CD4-positive, alpha-beta T cell treated with Interferon alpha-2 for 1 hour (primary cell): Measurements from ENCODE around the gene WWC1.
"Not testable (repeated sequence)": the region's sequence is repeated elsewhere in the genome, so short reads cannot be mapped to it uniquely, and the experiment has no call there.

Source experiments
- DNase-seq, 2 donors: peaks; one replicate each; pipeline ENCODE4 v3.0.0-alpha.2; 2020 to 2022

WWC1 gene

DNA sequence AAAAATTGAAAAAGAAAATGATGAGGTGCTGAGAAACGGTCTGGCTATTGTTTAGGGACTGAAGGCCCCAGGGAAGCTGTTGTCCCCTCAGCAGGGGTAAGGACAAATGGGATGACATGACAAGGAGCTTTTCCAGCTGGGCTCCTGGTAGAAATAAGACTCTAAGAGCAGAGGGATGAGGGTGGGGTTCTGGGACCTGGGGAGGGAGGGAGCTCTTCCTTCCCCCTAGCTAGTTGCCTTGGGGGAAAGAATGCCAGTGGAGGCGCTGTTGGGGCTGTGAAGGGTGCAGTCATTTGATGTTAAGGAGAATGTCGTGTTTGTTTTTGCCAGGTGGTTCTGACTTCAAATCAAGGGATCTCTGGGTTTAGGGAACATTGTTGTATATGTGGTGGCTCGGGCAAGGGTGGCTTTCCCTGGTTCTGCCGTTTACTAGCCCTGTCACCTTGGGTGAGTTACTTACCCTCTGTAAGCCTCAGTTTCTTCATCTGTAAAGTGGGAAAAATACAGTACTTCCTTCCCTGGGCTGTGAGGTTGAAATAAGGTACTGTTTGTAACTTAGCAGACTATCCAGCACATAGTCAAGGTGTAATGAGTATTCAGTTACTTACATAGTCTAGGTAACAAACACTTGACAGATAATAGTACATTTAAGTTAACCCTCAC, 47.8 kb downstream of the WWC1 start:
- no peak for DNase-seq

DNA sequence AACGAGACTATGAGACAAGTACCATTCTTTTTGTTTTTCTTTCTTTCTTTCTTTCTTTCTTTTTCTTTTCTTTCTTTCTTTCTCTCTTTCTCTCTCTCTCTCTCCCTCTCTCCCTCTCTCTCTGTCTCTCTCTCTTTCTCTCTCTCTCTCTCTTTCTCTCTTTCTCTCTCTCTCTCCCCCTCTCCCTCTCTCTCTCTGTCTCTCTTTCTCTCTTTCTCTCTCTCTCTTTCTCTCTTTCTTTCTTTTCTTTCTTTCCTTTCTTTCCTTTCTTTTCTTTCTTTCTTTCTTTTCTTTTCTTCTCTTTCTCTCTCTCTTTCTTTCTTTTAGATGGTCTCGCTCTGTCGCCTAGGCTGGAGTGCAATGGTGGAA, 48.3 kb downstream of the WWC1 start:
- not testable (repeated sequence) for DNase-seq

DNA sequence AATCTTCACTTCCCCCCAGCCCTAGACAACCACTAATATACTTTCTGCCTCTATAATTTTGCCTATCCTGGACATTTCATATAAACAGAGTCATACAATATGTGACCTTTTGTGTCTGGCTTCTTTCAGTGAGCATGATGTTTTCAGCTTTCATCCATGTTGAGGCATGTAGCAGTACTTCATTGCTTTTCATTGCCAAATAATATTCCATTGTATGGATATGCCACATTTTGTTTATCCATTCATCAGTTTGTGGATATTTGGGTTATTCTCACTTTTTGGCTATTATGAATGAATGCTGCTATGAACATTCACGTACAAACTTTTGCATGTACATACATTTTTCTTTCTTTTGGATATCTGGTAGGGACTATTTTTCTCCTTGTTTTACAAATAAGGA, 49.0 kb downstream of the WWC1 start:
- no peak for DNase-seq

DNA sequence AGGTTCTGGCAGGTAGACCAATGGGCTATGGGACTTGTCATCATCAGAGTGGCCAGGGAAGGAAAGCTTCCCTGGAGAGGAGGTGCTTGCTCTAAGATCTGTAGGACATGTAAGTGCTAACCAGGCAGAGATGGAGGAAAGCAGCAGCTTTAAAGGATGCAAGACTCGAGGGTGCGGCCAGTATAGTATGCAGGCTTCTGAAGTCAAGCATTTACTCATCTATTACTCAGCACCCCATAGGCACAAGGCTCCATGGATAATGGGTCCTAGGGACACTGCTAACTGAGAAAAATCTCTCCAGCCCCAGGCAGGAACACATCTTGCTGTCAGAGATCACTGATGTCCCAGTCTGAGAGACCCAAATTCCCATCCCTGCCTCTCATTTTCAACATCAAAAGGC, 49.7 kb downstream of the WWC1 start:
- no peak for DNase-seq

DNA sequence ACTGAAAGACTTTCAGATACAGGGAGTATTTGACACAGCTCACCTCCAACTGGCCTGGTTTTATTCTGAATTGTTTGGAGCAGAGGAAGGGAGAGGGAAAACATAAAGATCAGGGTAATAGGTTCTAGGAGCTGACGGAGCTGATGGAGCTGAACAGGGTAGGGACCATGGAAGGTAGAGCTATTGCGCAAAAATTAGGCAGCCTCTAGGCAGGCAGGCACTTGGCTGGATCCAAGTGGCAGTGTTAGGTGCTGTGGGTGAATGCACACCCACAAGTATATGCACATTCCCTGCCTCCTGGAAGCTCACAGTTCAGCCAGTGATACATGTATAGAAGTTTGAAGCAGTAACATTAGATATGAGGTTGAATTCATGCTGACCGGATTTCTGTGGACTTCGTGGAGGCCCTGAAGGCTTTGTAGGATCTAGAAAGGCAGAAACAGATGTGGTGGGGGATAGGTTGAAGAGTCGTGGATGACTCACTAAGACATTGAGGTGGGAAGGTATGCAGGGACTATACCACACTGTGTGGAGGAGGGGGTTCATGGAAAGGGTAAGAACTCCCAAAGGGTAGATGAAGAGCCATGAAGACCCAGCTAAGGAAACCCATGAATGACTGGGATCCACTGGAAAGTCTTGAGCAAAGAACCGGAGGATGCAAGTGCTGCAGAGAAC, 50.8 kb downstream of the WWC1 start:
- no peak for DNase-seq

DNA sequence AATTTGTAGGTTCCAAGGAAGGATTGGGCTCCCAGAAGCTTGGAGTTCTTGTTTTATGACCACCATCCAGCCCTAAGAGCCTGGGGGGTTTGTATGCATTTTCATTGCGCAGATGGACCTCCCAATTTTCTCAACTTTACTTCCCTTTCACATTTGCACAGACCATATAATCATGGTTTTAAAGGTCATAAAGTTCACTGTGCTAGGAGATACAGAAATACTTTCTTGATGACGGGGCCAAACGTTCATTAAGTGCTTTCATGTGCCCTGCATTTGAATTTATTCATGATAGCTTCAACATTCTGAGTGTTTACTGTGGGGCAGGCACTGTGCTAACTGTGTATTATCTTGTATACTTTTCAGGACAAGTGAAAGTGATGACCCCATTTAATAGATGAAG, 51.5 kb downstream of the WWC1 start:
- DNase-seq = no peak

DNA sequence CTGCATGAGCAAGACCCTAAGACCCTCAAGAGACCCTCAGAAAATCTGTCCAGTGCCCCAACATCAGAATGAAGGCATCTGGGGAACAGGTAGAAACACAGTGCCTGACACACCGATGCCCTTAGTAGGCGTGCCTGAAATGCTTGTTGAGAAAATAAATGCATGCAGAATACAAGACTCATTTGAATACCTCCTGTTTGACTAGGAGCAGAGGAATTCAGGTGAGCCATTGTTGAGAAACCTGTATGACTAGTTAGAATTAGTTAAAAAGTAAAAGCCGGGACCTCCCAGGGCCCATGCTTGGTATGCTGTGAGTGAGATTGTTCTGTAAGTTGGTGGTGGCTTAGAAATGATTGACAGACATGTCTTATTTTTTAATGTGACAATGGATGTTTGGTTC, 55.0 kb downstream of the WWC1 start:
- no peak for DNase-seq

DNA sequence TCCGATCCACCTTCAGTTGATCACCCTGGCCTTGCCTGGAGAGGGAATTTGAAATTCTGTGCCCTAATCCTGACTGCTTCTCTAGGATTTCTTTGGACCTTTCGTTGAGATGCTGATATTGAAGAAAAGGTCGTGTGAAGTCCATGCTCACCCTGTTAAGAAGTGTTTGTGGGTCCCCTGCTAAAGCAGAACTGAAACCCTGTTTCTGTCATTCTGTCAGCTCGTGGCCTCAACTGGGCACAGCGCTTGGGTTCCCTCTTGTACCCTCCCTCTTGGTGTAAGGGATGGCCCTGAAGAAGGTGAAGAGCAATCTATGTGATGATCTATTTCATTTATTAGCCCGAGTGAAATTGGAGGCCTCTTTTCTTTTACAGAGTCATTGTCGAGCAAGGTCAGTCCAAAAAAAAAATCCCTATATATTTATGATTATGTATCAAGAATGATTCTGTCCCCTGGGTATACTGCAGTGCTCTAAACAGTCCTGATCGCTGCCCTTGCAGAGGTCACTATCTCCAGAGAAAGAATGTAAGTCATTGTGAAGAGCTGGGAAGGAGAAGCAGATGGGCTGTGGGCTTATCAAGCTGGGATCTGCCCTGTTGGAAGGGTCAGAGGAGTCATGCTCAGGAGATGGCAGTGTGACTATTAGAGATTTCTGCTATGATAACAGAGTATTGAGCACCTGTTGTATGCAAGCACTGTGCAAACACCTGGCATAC, 56.1 kb downstream of the WWC1 start:
- DNase-seq = no peak

DNA sequence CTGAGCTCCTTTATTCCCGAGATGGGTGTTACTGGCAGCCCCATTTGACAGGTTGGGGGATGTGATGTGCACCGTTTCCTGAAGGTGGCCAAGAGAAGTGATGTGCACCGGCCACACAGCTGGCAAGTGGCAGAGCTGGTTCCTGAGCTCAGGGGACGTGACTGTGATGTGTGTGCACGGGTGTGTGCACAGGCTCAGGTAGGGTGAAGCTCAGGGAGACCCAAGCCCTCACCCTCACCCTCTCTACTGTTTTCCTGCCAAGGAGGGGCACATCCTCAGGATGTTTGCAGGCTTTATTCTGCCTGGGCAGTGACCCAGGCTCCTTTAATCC, 56.6 kb downstream of the WWC1 start:
- DNase-seq = no peak

DNA sequence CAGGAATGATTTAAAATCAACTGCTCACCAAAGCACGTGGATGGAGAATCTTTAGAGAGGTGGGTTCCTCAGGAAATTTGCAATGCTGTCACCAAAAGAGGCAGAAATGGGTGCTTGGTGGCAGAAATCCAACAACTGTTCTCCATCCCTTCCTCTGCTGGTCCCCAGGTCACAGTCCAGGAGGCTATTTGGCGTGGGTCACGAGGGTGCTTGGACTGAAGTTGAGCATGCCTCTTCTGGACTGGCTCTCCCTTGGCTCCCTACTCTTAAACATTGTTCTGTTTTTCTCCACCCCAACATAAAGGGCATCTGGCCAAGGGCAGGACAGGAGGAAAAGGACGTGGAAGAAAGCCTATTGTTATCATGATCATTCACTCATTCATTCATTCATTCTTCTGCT, 58.9 kb downstream of the WWC1 start:
- no peak for DNase-seq

DNA sequence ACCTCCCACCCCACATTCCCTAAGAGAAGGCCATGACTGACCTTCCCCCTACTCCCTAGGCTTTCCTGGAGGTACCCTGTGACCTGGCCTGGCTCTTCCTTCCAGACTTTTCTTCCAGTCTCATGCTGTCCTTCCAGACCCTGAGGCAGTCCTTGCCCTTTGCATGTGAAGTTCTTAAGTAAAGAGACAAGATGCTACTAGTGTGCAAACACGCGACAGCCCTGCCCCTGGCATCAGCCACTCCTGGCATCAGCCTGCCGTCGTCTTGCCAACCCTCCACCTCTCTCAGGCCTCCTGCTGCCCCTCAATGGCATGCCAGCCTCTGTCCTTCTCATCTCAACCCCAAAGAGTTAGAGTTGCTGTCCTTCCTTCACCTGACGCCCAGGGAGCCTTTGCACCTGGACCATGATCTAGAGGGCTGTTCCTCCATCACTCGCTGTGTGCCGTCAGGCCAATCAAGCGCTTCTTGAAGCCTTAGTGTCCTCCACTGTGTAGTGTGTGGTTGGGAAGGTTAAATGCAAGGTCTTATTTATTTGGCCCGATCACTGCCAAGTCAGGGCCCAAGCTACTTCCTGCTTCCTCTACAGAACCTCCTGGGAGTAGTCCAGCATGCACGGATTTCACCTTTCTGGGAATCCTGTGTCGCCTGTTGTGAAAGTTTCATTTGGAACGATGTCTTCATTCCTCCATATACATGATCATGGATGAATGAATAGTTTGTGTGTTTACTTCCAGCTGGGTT, 61.9 kb downstream of the WWC1 start:
- no peak for DNase-seq

DNA sequence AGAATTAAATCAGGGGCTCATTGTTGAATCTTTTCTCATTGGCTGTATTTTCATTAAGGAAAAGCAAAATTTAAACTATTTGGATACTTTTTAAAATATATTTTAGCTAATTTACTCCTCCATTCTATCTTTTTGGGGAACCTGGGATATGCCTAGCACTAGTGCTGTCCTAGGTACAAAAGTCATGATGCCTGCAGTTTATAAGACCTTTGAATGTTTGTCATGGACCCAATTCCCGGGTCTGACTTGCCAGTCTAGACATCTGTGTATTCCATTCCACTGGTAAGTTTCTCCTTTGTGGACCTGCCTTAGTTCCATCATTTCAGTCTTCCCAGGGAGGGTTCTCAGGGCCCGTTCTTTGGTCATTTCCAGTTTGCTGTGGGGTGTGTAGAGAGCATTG, 63.0 kb downstream of the WWC1 start:
- no peak for DNase-seq

DNA sequence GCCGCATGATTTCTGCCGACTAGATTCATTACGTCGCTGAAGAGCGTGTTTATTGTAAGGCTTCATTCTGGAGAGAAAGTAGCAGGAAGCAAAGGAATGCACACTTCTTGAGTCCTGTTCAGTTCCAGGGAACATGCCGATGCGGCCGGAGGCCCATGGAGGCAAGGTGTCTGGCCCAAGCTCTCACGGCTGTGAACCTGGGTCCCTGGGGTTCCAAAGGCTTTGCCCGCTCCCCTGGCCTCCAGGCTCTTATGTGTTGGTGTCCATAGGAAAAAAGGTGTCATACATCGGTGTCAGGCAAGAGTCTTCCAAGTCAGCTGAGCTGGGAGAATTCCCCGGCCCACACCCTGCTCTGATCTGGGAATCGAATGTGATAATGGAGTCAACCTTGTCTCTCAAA, 64.7 kb downstream of the WWC1 start:
- no peak for DNase-seq

DNA sequence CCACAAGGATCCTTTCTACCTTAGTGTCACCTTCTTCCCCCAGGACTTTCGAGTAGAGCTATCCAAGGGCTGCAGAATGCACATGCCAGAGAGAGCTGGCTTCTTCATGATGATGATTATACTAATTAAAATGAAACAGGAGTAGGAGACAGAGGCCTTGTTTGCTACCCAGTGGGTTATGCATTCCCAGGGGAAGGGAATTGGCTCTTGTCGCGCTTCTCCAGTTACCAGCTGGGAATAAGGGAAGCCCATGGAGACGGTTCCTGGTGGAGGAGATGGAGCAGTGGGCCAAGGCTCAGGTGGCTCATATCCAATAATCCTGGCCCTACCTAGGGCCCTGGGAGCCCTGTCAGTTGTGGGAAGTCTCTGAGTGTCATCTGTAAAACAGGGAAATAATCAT, 65.1 kb downstream of the WWC1 start:
- DNase-seq = no peak

DNA sequence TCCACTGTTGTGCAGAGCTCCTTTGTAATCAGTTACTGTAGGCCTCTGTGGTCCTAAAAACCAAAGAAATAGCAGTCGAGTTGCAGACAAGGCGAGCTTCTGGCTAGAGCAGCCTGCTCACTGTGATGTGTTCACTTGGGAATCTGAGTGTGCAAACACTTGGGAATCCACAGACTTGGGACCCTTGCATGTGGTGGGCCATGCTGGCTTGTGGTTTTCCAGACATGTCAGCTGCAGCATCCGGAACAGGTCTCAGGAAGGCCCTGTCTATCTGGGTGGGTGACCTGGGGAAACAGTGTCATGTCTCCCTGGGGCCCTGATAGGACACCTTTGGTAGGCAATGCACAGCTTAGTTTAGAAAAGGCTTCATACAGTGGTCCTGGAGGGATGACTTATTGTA, 66.4 kb downstream of the WWC1 start:
- DNase-seq = no peak

DNA sequence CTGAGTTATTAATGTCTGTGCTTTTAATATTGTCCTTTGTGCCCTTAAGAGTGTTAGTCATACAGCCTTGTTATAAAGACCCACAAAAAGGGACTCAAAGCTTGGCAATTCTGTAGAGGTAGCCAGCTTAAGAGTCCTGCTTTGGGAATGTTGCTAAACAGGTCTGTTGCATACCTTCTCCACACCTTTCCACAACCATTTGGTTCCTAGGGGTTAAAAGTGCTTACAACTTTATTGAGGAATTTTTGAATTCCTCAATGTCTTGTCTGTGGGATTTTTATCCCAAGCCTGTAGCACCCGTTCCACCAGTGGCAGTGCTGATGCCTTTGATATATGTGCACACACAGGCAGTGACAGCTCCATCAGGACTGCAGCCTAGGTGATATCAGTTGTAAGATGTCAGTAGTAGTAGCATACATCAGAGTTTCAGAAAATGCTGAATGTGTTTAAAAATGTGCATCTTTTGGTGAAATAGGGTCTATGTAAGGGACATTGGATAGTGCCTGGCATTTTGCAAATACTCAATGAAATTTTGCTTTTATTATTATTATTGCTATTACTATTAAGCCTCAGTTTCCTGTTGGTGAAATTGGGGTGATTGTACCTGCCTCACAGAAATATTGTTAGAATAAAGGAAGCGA, 68.5 kb downstream of the WWC1 start:
- DNase-seq = no peak

DNA sequence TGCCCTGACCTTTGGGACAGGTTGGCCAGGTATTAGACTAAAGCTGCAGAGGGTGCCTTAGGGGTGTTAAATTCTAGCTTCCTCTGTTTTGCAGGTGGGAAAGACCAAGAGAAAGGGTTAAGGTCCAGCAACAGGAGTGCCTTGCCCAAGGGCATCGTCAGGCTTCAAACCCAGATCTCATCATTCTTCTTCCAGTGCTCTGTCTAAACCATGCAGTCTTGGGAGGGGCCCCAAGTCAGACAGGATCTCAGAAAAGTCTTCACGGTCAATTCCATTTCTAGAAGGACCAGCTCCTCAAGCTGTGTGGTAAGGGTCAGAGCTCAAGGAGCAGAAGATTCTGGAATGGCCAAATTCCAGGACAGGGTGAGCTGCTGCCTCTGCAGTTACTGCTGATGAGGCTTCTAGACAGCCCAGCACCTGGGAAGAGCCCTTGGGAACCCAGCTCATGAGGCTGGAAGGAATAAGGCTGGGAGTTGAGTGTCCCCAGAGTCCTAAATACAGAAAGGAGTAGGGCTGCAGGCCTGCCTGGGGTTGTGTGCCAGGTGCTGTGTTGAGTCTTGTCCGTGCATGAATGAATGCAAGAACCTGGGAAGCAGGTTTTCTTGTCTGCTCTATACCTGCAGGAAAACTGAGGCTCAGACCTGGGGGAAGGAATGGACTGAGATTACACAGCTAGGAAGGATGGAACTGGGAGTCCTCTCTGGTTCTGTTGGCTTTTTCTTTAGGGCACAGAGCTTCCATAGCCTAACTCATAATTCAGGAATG, 69.3 kb downstream of the WWC1 start:
- no peak for DNase-seq

DNA sequence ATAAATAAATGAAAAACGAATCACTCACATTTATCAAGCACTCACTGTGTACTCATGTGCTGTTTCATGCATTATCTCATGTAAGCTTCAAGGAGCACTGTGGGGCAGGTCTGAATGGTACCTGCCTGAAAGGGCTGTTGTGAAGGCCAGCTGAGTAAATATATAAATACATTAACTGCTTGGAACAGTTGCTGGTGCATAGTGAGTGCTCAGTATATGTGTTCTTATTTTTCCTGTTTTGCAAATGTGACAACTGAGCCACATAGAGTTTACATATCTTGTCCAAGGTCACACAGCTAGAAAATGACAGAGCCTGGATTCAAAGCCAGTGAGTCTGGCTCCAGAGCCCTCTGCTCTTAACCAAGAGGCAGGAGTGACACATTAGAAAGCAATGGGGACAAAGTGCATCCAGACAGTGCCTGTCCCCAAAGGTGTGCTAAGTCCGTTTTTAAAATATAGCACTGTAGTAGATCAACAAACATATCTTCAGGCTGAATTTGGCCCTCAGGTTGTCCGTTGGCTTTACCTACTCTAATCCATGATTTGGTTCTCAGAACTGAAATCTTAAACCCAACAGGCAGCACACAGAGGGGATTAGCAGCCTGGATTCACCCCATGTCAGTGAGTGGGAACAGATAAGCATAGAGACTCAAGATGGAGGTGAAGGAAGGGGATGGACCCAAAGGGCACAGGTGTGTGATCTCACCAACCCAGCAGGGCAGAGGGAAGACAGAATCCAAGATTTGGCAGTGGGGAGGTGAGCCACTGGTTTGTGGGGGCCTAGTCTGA, 70.8 kb downstream of the WWC1 start:
- no peak for DNase-seq

DNA sequence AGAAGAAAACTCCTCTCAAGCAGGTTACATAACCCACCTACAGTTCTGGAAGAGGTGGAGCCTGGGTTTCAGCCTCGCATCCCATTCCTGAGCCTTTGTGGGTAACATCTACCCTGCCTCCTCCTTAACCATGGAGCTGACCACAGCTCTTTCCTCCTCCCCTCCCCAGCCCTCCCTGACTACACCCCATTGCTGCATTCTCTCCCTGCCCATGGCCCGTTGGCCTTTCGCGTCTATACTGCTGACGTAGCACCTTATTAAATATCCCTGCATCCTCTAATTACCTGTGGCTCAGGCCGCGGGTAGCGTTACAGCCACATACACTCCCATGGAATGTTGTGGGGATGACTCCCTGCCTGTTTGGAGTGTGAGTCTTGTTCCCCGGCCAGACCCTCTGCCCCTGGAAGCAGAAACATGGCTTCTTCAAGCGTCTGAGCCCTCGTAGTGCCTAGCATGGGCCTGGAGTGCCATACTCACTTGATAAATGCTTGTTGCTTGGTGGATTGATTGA, 72.8 kb downstream of the WWC1 start:
- no peak for DNase-seq

DNA sequence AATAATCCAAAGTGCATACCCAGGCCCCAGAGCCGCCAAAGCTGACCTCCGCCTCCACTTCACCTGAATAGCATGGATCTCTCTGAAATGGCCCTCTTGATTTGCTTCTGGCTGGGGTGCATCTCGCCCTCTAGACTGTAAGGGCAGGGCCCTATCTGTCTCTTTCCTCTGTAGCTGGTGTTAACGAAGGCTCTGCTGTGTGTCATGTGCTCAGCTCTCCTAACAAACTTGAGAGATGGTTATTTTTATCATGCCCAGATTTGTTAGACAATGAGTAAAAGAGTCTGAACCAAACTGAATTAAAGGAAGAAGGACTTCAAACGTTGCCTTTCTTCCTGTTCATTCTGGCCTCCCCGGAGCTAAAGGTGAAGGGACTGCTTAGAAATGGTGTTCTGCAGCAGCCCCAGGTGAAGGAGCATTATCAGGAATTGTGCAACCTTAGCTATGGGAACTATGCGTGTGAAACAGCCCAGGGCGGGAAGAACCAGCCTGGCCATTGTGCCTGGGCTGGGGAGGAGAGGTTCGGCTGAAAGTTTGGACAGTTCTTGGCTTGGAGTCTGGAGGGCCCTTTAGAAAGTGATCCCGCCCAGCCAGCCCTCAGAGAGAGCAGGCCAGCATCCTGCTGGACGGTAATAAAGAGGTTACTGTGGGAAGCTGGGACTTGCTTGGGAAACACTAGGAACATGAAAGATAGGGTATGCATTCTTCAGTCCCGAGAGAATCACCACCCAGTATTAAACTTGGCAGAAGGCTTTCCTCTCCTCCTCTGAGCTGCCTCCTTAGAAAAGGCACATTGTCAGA, 73.5 kb downstream of the WWC1 start:
- DNase-seq = no peak
